HTR-8/SVneo (cell line): Measurements from ENCODE around the gene PCDH1.

Source experiments
- DNase-seq: peaks from one replicate; pipeline ENCODE4 v3.0.0; 2011; ENCODE audit warnings: low spot score, mixed read lengths; ENCODE audit not compliant: insufficient read length
- FAIRE-seq: peaks from 2 replicates; lab custom pipeline; 2011; peaks lifted over from hg19 to GRCh38; lab: Jason Lieb, UNC

PCDH1 gene

GRCh38 chr5:141858079-141858765, 20.0 kb downstream of the PCDH1 start:
- DNase-seq (no peak), FAIRE-seq (no peak)

- no peak for FAIRE-seq
- DNase-seq, result no peak
These were observed 21.0 kb downstream of the PCDH1 start for GRCh38 chr5:141857226-141857625.

GRCh38 chr5:141856037-141856790, 22.0 kb downstream of the PCDH1 start:
- no peak for FAIRE-seq
- no peak for DNase-seq

- DNase-seq (no peak), FAIRE-seq (peak; percentile 52)
These were observed 22.8 kb downstream of the PCDH1 start for GRCh38 chr5:141855265-141856036.

- FAIRE-seq, result no peak
These were observed 24.1 kb downstream of the PCDH1 start for GRCh38 chr5:141853895-141854626.

GRCh38 chr5:141852448-141852847, 25.8 kb downstream of the PCDH1 start:
- FAIRE-seq (no peak), DNase-seq (no peak)

More at GRCh38 chr5:141853895-141854626, 24.1 kb downstream of the PCDH1 start:
- no peak for DNase-seq

- no peak for DNase-seq
- FAIRE-seq, result no peak
These were observed 26.9 kb downstream of the PCDH1 start for GRCh38 chr5:141851195-141851874.

- DNase-seq, result peak; percentile 18
- no peak for FAIRE-seq
These were observed 27.4 kb downstream of the PCDH1 start for GRCh38 chr5:141850786-141851185.

- FAIRE-seq, result no peak
- peak; percentile 74 for DNase-seq
These were observed 27.9 kb downstream of the PCDH1 start for GRCh38 chr5:141850244-141850768.

GRCh38 chr5:141849415-141850243, 28.6 kb downstream of the PCDH1 start:
- FAIRE-seq (peak; percentile 85), DNase-seq (peak; percentile 80)

- peak; percentile 78 for DNase-seq
These were observed 29.3 kb downstream of the PCDH1 start for GRCh38 chr5:141848744-141849414.

GRCh38 chr5:141846031-141846430, 32.2 kb downstream of the PCDH1 start:
- DNase-seq, result no peak

More at GRCh38 chr5:141848744-141849414, 29.3 kb downstream of the PCDH1 start:
- peak; percentile 67 for FAIRE-seq

GRCh38 chr5:141845371-141845851, 32.8 kb downstream of the PCDH1 start:
- DNase-seq (no peak), FAIRE-seq (no peak)

More at GRCh38 chr5:141846031-141846430, 32.2 kb downstream of the PCDH1 start:
- FAIRE-seq, result no peak

GRCh38 chr5:141844414-141845097, 33.7 kb downstream of the PCDH1 start:
- FAIRE-seq, result no peak

GRCh38 chr5:141843156-141843927, 34.9 kb downstream of the PCDH1 start:
- FAIRE-seq (no peak), DNase-seq (peak; percentile 41)

More at GRCh38 chr5:141844414-141845097, 33.7 kb downstream of the PCDH1 start:
- no peak for DNase-seq
